Testis (tissue), 2 donors: ENCODE measurements around the gene NLRC5.

ENCODE experiments used
- POLR2A ChIP-seq: fragments of 450-650 bp; IDR thresholded peaks from one replicate; pipeline ENCODE4 v1.6.1; 2017; ENCODE audit warnings: antibody characterized with exemption, mild to moderate bottlenecking, moderate library complexity
- TF ChIP-seq, protein P1 (sequence below), 3 experiments: fragments of 450-650 bp in 2 of 3; fragments of 200-600 bp in 1 of 3; sonication (generic) in 1 of 3; IDR thresholded peaks; one replicate each; pipeline ENCODE4 v1.5.1; 2016 to 2019; ENCODE audit warnings: antibody characterized with exemption in 3 of 3, mild to moderate bottlenecking in 2 of 3, moderate library complexity in 1 of 3

DNA sequence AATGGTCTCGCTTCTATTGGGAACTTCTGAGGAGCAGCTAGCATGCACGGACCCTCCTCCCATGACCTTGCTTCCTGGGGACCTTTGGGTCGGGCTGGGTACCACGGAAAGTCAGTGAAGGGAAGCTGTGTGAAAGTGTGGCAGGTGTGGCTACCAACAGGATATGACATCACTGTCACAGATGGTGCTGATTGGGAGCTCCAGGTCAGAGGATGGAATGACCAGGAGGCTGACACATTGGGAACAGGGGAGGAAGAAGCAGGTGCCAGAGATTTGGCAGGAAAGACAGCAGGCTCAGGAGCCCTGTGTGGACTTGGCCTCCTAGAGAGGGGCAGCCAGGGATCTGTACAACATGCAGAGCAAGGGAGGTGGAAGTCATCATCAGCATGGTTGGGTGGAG lies 137.1 kb downstream of the NLRC5 start:
- TF ChIP-seq, protein P1, sequence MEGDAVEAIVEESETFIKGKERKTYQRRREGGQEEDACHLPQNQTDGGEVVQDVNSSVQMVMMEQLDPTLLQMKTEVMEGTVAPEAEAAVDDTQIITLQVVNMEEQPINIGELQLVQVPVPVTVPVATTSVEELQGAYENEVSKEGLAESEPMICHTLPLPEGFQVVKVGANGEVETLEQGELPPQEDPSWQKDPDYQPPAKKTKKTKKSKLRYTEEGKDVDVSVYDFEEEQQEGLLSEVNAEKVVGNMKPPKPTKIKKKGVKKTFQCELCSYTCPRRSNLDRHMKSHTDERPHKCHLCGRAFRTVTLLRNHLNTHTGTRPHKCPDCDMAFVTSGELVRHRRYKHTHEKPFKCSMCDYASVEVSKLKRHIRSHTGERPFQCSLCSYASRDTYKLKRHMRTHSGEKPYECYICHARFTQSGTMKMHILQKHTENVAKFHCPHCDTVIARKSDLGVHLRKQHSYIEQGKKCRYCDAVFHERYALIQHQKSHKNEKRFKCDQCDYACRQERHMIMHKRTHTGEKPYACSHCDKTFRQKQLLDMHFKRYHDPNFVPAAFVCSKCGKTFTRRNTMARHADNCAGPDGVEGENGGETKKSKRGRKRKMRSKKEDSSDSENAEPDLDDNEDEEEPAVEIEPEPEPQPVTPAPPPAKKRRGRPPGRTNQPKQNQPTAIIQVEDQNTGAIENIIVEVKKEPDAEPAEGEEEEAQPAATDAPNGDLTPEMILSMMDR (IDR thresholded peaks at IDR 0.05), result no peak
- TF ChIP-seq POLR2A, result no peak
